Large intestine (tissue), 3 donors: ENCODE measurements around the gene NEURL1. TPM values are rescaled to one million over a fixed set of nuclear protein-coding genes. Genes with fewer than 3 reads are reported as not detected.
"Not testable (repeated sequence)": the region's sequence is repeated elsewhere in the genome, so short reads cannot be mapped to it uniquely, and the experiment has no call there.

Experiments used
- DNase-seq, 2 donors: peaks; one replicate each; pipeline versions ENCODE4 v3.0.0 to v3.0.0-alpha.2; 2013
- H3K27ac ChIP-seq: one replicate; pipeline ENCODE4 v1.5.1; 2013; ENCODE audit warnings: low read length
- H3K27me3 ChIP-seq: 2 replicates; pipeline ENCODE4 v1.6.1; 2013; ENCODE audit warnings: low read length; ENCODE audit not compliant: control insufficient read depth, insufficient read depth
- H3K36me3 ChIP-seq: 2 replicates; pipeline ENCODE4 v1.6.1; 2013; ENCODE audit warnings: low read length; ENCODE audit not compliant: control insufficient read depth, insufficient read depth
- H3K4me1 ChIP-seq: one replicate; pipeline ENCODE4 v1.6.1; 2013; ENCODE audit warnings: low read length; ENCODE audit not compliant: control insufficient read depth, insufficient read depth
- H3K4me3 ChIP-seq: one replicate; pipeline ENCODE4 v1.5.1; 2013; ENCODE audit warnings: low read length
- H3K9me3 ChIP-seq: one replicate; pipeline ENCODE4 v1.6.1; 2013; ENCODE audit warnings: mild to moderate bottlenecking, low read depth, low read length, moderate library complexity; ENCODE audit not compliant: control insufficient read depth
- WGBS: methylation state at CpG from one replicate; pipeline ENCODE4 v1.1.5; 2013; ENCODE audit warnings: low lambda C conversion rate; ENCODE audit not compliant: insufficient coverage; 5-methylcytosine and 5-hydroxymethylcytosine counted together
- polyA plus RNA-seq: library from polyadenylated mRNA; unstranded; fragments of 120-200 nt; gene quantifications from one replicate; pipeline ENCODE4 v1.2.1, GENCODE V29; 2013

Gene NEURL1
- polyA plus RNA-seq, 1 donor = 34.9 TPM

- H3K27ac ChIP-seq = no peak overlapping the region
- no peak for DNase-seq
- H3K9me3 ChIP-seq = no peaks in the 10 kb centered on the region
- no peaks in the 10 kb centered on the region for H3K4me1 ChIP-seq
- no peaks in the 10 kb centered on the region for H3K36me3 ChIP-seq
- no CpG with 5 or more reads among the region's 22 CpGs for WGBS
- no peak overlapping the region for H3K4me3 ChIP-seq
- no peaks in the 10 kb centered on the region for H3K27me3 ChIP-seq
These were observed 14.8 kb upstream of the NEURL1 start for GRCh38 chr10:103478671-103479070.

GRCh38 chr10:103479135-103479534 lies 14.4 kb upstream of the NEURL1 start, which contains the start of gene CALHM3:
CALHM3 (minus strand) TSS chr10:103479240; CDS start chr10:103479032, 208 bp downstream.
- no peaks in the 10 kb centered on the region for H3K9me3 ChIP-seq
- no peaks in the 10 kb centered on the region for H3K4me1 ChIP-seq
- no peak within 1 kb of the TSS for H3K27ac ChIP-seq
- DNase-seq = no peak
- H3K36me3 ChIP-seq = no peaks in the 10 kb centered on the region
- H3K27me3 ChIP-seq = no peaks in the 10 kb centered on the region
- no CpG with 5 or more reads among the region's 7 CpGs for WGBS
- H3K4me3 ChIP-seq = no peak within 1 kb of the TSS

GRCh38 chr10:103480521-103480920 lies 13.0 kb upstream of the NEURL1 start:
- Histone ChIP-seq H3K9me3 (no peaks in the 10 kb centered on the region), H3K4me3 (no peak overlapping the region), H3K27ac (no peak overlapping the region), H3K36me3 (no peaks in the 10 kb centered on the region), H3K4me1 (no peaks in the 10 kb centered on the region), H3K27me3 (no peaks in the 10 kb centered on the region)
- WGBS = no CpG with 5 or more reads among the region's 5 CpGs
- no peak for DNase-seq

GRCh38 chr10:103481974-103482531 lies 11.5 kb upstream of the NEURL1 start:
- no peak overlapping the region for H3K27ac ChIP-seq
- no CpG with 5 or more reads among the region's 12 CpGs for WGBS
- H3K4me3 ChIP-seq = no peak overlapping the region
- no peaks in the 10 kb centered on the region for H3K9me3 ChIP-seq
- H3K36me3 ChIP-seq = no peaks in the 10 kb centered on the region
- peak in 1 of 2 donors; percentile 43 for DNase-seq
- H3K4me1 ChIP-seq = peaks cover 3% of the 10 kb centered on the region
- H3K27me3 ChIP-seq = no peaks in the 10 kb centered on the region

- WGBS = 100% methylated on average over 1 of the region's 8 CpGs
- not testable (repeated sequence) for H3K4me3 ChIP-seq, H3K27me3 ChIP-seq, DNase-seq, H3K27ac ChIP-seq, H3K36me3 ChIP-seq, H3K9me3 ChIP-seq
- H3K4me1 ChIP-seq = peaks cover 10% of the 10 kb centered on the region
These were observed 6.7 kb upstream of the NEURL1 start for GRCh38 chr10:103486635-103487409.

- no peak for DNase-seq
- no peaks in the 10 kb centered on the region for H3K9me3 ChIP-seq
- no CpG with 5 or more reads among the region's 2 CpGs for WGBS
- no peak overlapping the region for H3K4me3 ChIP-seq
- no peak overlapping the region for H3K27ac ChIP-seq
- no peaks in the 10 kb centered on the region for H3K36me3 ChIP-seq
- peaks cover 15% of the 10 kb centered on the region for H3K4me1 ChIP-seq
- H3K27me3 ChIP-seq = no peaks in the 10 kb centered on the region
These were observed 6.1 kb upstream of the NEURL1 start for GRCh38 chr10:103487410-103487708.

GRCh38 chr10:103490986-103491314 lies 2.6 kb upstream of the NEURL1 start:
- Histone ChIP-seq H3K27ac (no peak overlapping the region), H3K4me3 (no peak overlapping the region), H3K27me3 (peaks cover 14% of the 10 kb centered on the region), H3K4me1 (peaks cover 29% of the 10 kb centered on the region), H3K9me3 (no peaks in the 10 kb centered on the region), H3K36me3 (no peaks in the 10 kb centered on the region)
- WGBS = no CpG with 5 or more reads among the region's 1 CpG
- DNase-seq = no peak

- H3K27ac ChIP-seq = no peak overlapping the region
- DNase-seq = peak; percentile 86 to 87
- no peaks in the 10 kb centered on the region for H3K9me3 ChIP-seq
- H3K4me1 ChIP-seq = peaks cover 28% of the 10 kb centered on the region
- H3K27me3 ChIP-seq = peaks cover 14% of the 10 kb centered on the region
- H3K4me3 ChIP-seq = no peak overlapping the region
- H3K36me3 ChIP-seq = no peaks in the 10 kb centered on the region
- WGBS = no CpG with 5 or more reads among the region's 7 CpGs
These were observed 1.7 kb upstream of the NEURL1 start for GRCh38 chr10:103491729-103492364.

GRCh38 chr10:103492655-103493261 lies 747 bp upstream of the NEURL1 start:
- Histone ChIP-seq H3K9me3 (no peaks in the 10 kb centered on the region), H3K36me3 (no peaks in the 10 kb centered on the region), H3K4me1 (peaks cover 28% of the 10 kb centered on the region), H3K27ac (peak overlapping the region; percentile 10), H3K27me3 (peaks cover 16% of the 10 kb centered on the region), H3K4me3 (peak overlapping the region; percentile 40)
- no CpG with 5 or more reads among the region's 5 CpGs for WGBS
- no peak for DNase-seq

- Histone ChIP-seq H3K27ac (peak overlapping the region; percentile 20), H3K27me3 (peaks cover 16% of the 10 kb centered on the region), H3K4me1 (peaks cover 28% of the 10 kb centered on the region), H3K4me3 (peak overlapping the region; percentile 59), H3K36me3 (no peaks in the 10 kb centered on the region), H3K9me3 (no peaks in the 10 kb centered on the region)
- WGBS = no CpG with 5 or more reads among the region's 92 CpGs
- DNase-seq = peak in 1 of 2 donors; percentile 61
These were observed 692 bp downstream of the NEURL1 start for GRCh38 chr10:103493916-103494877.
